T-helper 1 cell (primary cell): ENCODE results near the gene MTREX.

ENCODE experiments used
- DNase-seq, 5 donors: peaks; one replicate each; pipeline ENCODE4 v3.0.0-alpha.2; 2012 to 2020

Gene MTREX

DNA sequence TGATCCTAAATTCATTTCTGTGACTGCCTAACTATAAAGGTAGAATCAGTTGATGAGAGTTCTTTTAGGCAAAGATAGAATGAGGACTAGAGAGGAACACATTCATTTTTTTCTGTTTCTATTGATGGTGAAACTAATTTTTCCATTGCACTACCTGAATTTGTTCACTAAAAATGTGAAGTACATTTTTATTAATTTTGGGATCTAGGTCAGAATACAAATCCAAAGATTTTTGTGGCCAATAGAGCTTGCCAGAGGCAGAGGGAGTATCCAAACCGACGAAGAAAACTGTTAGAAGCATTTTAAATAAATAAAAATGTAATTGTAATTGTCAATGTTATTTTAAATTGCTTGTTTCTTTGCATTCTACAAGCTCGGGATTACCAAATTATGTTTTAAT lies 78.1 kb downstream of the MTREX start:
- DNase-seq = no peak

- DNase-seq = no peak
These were observed 78.6 kb downstream of the MTREX start for GRCh38 chr5:55386356-55386755.

DNA sequence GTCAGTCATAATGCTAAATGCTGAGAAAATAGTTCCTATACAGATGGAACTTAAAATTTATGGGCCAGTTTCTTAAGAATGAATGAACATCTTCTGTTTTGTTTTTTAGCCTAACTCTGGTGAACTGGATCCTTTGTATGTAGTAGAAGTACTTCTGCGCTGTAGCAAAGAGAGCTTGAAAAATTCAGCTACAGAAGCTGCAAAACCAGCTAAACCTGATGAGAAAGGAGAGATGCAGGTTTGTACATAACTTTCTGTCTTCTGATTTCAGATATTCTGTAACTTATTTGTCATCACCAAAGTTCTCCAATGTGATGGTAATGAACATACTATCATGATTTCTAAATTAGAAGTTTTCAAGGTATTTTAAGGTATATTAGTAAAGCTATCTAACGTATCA lies 80.1 kb downstream of the MTREX start:
- no peak for DNase-seq

GRCh38 chr5:55391707-55392106 lies 83.9 kb downstream of the MTREX start:
- DNase-seq = no peak

- no peak for DNase-seq
These were observed 84.9 kb downstream of the MTREX start for GRCh38 chr5:55392669-55393068.

GRCh38 chr5:55393501-55394175 lies 85.8 kb downstream of the MTREX start:
- no peak for DNase-seq

DNA sequence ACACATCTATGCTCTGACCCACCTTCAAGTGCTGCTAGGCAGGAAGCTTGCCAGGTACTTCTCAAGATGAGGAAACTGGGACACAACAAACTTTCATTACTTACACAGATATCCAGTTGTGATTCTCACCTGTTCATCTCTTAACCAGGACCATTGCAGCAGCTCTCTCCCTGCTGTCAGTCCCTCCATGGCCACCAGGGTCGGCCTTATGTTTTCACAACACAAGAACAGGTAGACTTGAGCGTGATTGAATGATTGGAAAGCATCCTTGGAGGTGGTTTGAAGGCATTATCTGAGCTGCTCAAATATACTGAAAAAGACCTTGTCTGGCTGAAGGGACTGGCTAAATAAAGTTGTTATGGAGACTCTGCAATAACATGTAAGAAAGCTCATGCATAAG lies 94.4 kb downstream of the MTREX start:
- DNase-seq = no peak

- no peak for DNase-seq
These were observed 98.5 kb downstream of the MTREX start for GRCh38 chr5:55406292-55406691.

GRCh38 chr5:55407059-55407684 lies 99.4 kb downstream of the MTREX start:
- DNase-seq = peak in 2 of 5 donors; percentile 3 to 12

DNA sequence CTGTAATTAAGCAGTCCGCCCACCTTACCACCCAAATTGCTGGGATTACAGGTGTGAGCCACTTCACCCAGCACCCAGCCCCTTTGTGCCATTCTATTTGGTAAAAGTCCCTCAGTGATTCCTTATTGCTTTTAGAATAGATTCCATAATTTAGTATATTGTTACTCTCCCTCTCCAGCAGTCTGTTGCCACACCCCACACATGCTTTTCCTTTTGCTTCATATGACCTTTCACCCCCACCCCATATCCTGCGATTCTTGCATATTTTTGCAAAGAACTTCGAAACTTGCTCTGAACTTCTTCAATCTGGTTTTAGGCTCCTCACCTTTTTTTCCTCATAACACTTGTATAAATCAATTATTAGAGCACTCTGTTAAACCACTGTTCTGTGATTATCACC lies 100.2 kb downstream of the MTREX start:
- DNase-seq = no peak

DNA sequence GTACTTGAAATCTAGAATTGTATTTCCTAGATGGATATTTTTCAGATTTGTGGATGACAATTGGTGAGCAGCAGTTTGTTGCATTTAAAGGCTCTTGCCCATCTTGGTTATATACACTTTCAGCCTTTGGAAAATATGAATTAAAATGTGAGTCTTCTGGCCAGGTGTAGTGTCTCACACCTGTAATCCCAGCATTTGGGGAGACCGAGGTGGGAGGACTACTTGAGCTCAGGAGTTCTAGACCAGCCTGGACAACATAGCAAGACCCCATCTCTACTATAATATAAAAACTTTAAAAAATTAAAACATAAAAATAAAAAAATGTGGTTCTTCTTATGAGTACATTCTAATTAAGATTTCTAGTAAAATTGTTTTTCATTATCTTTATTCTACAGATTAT lies 102.0 kb downstream of the MTREX start:
- DNase-seq = no peak

DNA sequence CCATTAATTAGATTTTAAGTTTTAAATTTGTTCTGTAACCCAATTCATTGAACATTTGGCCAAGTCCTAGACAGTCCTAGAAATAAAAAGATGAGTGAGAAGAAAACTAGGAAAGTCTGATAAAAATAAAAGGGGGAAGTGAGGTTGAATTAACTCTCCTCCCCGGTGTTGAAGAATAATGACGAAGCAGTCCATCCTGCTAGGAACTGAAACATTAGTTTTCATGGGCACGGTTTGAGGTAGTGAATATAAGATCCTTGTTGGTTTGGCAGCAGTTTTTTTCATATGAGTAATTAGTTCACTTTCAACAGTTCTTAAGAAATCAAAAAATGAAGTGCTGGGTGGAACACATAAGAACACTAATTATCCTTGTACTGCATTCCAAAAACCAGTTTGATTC lies 103.1 kb downstream of the MTREX start:
- DNase-seq = no peak

DNA sequence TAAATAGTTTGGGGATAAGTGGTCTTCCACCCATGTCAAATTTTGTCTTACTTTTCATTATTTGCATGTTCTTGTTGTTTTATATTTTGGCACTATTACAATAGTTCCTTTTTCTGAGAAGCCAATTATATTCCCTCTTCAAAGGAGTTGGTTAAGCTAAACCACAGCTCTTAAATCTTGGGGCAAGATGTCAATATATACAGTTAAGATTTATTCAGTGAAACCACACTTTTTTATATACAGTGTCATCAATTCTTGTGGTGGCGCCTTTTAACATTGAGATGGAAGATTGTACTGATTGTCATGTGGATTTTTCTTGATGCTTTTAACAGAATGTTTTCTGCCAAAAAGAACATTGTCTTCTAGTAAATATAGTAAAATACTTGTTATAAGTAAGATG lies 104.1 kb downstream of the MTREX start:
- DNase-seq = no peak

DNA sequence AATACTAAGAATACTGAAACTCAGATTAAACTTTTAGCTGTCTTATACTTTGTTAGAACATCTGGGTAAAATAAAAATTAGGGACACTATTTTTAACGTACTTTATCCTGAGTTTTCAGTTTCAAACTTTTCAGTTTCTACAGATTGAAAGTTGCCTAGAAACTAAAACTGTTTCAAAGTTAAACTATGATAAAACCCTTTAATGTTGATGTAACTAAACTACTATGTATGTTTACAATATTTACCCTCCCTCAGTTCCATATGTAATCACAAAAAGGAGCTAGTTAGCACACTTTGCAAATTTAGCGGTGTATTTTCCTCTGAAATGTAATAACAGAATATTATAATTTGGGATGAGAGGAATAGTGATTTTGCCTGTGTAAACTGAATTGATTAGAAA lies 105.9 kb downstream of the MTREX start:
- DNase-seq = no peak

- DNase-seq = no peak
These were observed 107.3 kb downstream of the MTREX start for GRCh38 chr5:55415071-55415470.

DNA sequence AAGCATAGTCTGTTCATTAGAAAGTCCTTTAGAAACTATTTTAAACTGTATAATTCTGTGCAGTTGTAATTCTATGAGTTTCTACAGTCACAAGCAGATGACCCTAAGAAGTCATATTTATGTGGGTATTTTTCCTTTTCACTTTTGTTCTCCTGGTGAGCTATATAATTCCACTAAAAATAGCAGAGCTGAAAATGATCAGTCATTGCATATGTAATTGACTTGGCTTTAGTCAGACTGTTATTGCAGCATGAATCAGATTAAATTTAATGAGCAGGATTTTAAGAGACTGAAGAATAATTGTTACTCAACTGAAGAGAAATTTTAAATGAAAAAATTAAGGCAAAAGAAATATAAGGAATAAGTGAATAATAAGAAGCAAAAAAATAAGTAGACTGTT lies 108.5 kb downstream of the MTREX start:
- no peak for DNase-seq

GRCh38 chr5:55418994-55419968 lies 111.5 kb downstream of the MTREX start:
- no peak for DNase-seq

GRCh38 chr5:55421074-55421529 lies 113.3 kb downstream of the MTREX start:
- peak in 1 of 5 donors; percentile 76 for DNase-seq

DNA sequence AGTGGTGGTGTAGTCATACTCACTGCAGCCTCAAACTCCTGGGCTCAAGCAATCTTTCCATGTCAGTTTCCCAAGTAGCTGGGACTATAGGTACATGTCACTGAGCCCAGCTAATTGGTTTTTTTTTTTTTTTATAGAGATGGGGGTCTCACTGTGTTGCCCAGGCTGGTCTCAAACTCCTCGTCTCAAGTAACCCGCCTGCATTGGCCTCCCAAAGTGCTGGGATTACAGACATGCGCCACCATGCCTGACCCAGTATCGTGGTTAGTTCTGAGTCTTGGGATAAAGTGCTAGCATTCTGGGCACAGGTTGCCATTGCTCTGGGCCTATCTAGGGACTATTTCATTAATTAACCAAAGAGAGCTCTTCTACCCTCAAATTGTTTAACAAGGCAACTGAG lies 118.7 kb downstream of the MTREX start:
- DNase-seq = no peak

DNA sequence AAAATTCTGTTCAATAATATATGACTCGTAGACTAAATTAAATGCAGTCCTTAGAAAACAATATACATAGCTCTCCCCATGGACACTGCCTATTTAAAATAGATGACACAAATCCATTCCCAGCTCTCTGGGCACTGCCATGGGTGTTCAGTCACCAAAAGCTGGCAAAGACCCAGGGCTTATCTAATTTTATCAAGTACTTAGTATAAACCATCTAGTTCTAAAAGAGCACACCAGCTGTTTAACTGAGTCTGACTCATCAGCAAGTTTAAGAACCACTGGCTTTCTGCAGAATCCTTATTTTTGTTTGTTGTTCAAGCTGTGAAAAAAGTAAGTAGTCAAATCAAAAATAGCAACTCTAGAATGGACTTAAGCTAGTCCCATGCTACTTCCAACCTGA lies 119.4 kb downstream of the MTREX start:
- no peak for DNase-seq

DNA sequence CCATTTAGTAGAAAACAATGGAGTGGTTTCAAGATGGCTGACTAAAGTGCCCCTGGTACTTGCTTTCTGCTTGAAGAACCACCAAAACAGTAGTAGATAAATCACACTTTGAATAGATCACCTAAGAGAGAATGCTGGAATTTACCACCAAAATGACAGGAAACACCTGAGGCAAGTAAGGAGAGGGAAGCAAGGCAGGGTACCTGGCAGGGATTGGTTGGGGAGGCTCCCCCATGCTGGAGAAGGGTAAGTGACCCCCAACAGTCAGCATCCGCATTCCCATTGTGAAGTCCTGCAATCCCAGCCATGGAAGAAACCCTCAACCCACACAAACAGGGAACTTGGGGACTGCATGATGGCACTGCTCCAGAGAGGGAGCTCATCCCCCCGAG lies 121.4 kb downstream of the MTREX start:
- DNase-seq = no peak

GRCh38 chr5:55429613-55430253 lies 121.9 kb downstream of the MTREX start:
- no peak for DNase-seq

DNA sequence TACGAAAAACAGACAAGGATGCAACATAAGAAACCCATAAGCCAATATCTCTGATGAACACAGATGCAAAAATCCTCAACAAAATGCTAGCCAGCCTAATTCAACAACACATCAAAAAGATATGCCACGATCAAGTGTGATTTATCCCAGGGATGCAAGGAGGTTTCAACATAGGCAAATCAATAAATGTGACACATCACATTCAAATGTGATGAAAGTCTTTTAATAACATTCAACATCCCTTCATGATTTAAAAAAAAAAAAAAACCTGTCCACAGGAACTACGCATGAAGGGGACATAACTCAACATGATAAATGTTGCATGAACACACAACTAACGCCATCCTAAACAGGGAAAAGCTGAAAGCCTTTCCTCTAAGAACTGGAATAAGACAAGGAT lies 124.8 kb downstream of the MTREX start:
- no peak for DNase-seq
